RWPE1 (cell line): ENCODE measurements around the gene HRC.

Source experiments
- CTCF ChIA-PET: fragments of 350-600 bp; sonication (Branson Sonifier 250); formaldehyde crosslinking; extraction: SDS; loops from one replicate; lab custom pipeline; 2021; lab: Yijun Ruan, JAX
- POLR2A ChIA-PET: fragments of 400-600 bp; formaldehyde crosslinking; extraction: SDS; loops from one replicate; lab custom pipeline; 2020; ENCODE audit warnings: antibody characterized with exemption; ENCODE audit not compliant: low non-redundant PET; lab: Yijun Ruan, JAX
- DNase-seq: peaks from one replicate; pipeline ENCODE4 v3.0.0; 2012; ENCODE audit warnings: low spot score
- H3K27ac ChIP-seq: fragments of 450-650 bp; 2 replicates; pipeline ENCODE4 v1.5.1; 2017
- CTCF ChIP-seq: fragments of 450-650 bp; conservative IDR thresholded peaks from 2 replicates; pipeline ENCODE4 v1.5.1; 2017; ENCODE audit warnings: low read depth, mild to moderate bottlenecking

HRC gene

GRCh38 chr19:49180659-49181058, 25.5 kb upstream of the HRC start:
- ChIA-PET POLR2A (no interaction called here), CTCF (no interaction called here)
- TF ChIP-seq CTCF, result no peak
- DNase-seq, result no peak
- no peak overlapping the region for H3K27ac ChIP-seq

GRCh38 chr19:49173198-49173597, 18.0 kb upstream of the HRC start:
- TF ChIP-seq CTCF, result no peak
- H3K27ac ChIP-seq, result no peak overlapping the region
- CTCF ChIA-PET, result no interaction called here
- no peak for DNase-seq
- POLR2A ChIA-PET, result no interaction called here

- no peak overlapping the region for H3K27ac ChIP-seq
- ChIA-PET POLR2A (no interaction called here), CTCF (no interaction called here)
- TF ChIP-seq CTCF, result no peak
- DNase-seq, result no peak
These were observed 13.2 kb upstream of the HRC start for GRCh38 chr19:49168421-49168820.

GRCh38 chr19:49167857-49168409, 12.7 kb upstream of the HRC start:
- no peak for DNase-seq
- no peak for TF ChIP-seq CTCF
- H3K27ac ChIP-seq, result no peak overlapping the region
- CTCF ChIA-PET, result no interaction called here
- POLR2A ChIA-PET, result no interaction called here

- no peak overlapping the region for H3K27ac ChIP-seq
- no peak for TF ChIP-seq CTCF
- ChIA-PET CTCF (no interaction called here), POLR2A (no interaction called here)
- no peak for DNase-seq
These were observed 10.7 kb upstream of the HRC start for GRCh38 chr19:49165865-49166301.

GRCh38 chr19:49165111-49165750, 10.0 kb upstream of the HRC start:
- TF ChIP-seq CTCF, result no peak
- POLR2A ChIA-PET, result no interaction called here
- no peak overlapping the region for H3K27ac ChIP-seq
- DNase-seq, result no peak
- CTCF ChIA-PET, result interaction anchor here (0.7 kb wide), 1 partner anchor 50 kb away, joined by 3 read pairs; no protein-coding TSS in a partner anchor
